Nephron progenitor cell (in vitro differentiated cells): ENCODE data around the gene DNAJC24.

Source experiments
- DNase-seq: peaks from one replicate; pipeline ENCODE4 v3.0.0; 2021
- H3K27ac Mint-ChIP-seq: 2 replicates; pipeline ENCODE4 v1.8.0; 2021; ENCODE audit warnings: mild to moderate bottlenecking, moderate library complexity, mixed read lengths
- H3K27me3 Mint-ChIP-seq: 2 replicates; pipeline ENCODE4 v1.8.0; 2021; ENCODE audit warnings: mild to moderate bottlenecking, low read depth, mixed read lengths; ENCODE audit not compliant: poor library complexity
- H3K36me3 Mint-ChIP-seq: 2 replicates; pipeline ENCODE4 v1.8.0; 2021; ENCODE audit warnings: low read depth, mixed read lengths
- H3K4me1 Mint-ChIP-seq: 2 replicates; pipeline ENCODE4 v1.8.0; 2021; ENCODE audit warnings: mixed read lengths
- H3K4me3 Mint-ChIP-seq: 2 replicates; pipeline ENCODE4 v1.8.0; 2021; ENCODE audit warnings: mild to moderate bottlenecking, moderate library complexity, mixed read lengths
- H3K9me3 Mint-ChIP-seq: 2 replicates; pipeline ENCODE4 v1.8.0; 2021; ENCODE audit warnings: mild to moderate bottlenecking, moderate library complexity, mixed read lengths
- CTCF ChIP-seq: fragments of 200-600 bp; sonication (generic); IDR thresholded peaks from 2 replicates; pipeline ENCODE4 v1.5.0; 2021; ENCODE audit warnings: antibody characterized with exemption

Gene DNAJC24

GRCh38 chr11:31417816-31418215 is 48.2 kb downstream of the DNAJC24 start:
- no peak overlapping the region for H3K4me3 Mint-ChIP-seq
- peaks cover 10% of the 10 kb centered on the region for H3K36me3 Mint-ChIP-seq
- H3K27ac Mint-ChIP-seq, result no peak overlapping the region
- no peak for TF ChIP-seq CTCF
- H3K4me1 Mint-ChIP-seq, result peaks cover 32% of the 10 kb centered on the region
- H3K9me3 Mint-ChIP-seq, result no peaks in the 10 kb centered on the region
- H3K27me3 Mint-ChIP-seq, result peaks cover 3% of the 10 kb centered on the region
- no peak for DNase-seq

- TF ChIP-seq CTCF, result no peak
- Mint-ChIP-seq H3K4me3 (no peak overlapping the region), H3K9me3 (no peaks in the 10 kb centered on the region), H3K27ac (no peak overlapping the region), H3K4me1 (peaks cover 32% of the 10 kb centered on the region), H3K27me3 (peaks cover 3% of the 10 kb centered on the region), H3K36me3 (peaks cover 10% of the 10 kb centered on the region)
- DNase-seq, result no peak
Observed at GRCh38 chr11:31419138-31419537, 49.5 kb downstream of the DNAJC24 start.

GRCh38 chr11:31419669-31420068 is 50.0 kb downstream of the DNAJC24 start:
- H3K4me1 Mint-ChIP-seq, result peaks cover 32% of the 10 kb centered on the region
- no peaks in the 10 kb centered on the region for H3K9me3 Mint-ChIP-seq
- no peaks in the 10 kb centered on the region for H3K27me3 Mint-ChIP-seq
- H3K27ac Mint-ChIP-seq, result peak overlapping the region; percentile 8
- H3K4me3 Mint-ChIP-seq, result no peak overlapping the region
- no peak for DNase-seq
- peaks cover 10% of the 10 kb centered on the region for H3K36me3 Mint-ChIP-seq
- no peak for TF ChIP-seq CTCF

- no peak for DNase-seq
- Mint-ChIP-seq H3K4me1 (peaks cover 32% of the 10 kb centered on the region), H3K9me3 (no peaks in the 10 kb centered on the region), H3K36me3 (peaks cover 5% of the 10 kb centered on the region), H3K27me3 (no peaks in the 10 kb centered on the region), H3K27ac (no peak overlapping the region), H3K4me3 (no peak overlapping the region)
- TF ChIP-seq CTCF, result no peak
Observed at GRCh38 chr11:31421820-31422219, 52.2 kb downstream of the DNAJC24 start.

- no peak for TF ChIP-seq CTCF
- Mint-ChIP-seq H3K27me3 (no peaks in the 10 kb centered on the region), H3K27ac (no peak overlapping the region), H3K4me1 (peaks cover 32% of the 10 kb centered on the region), H3K9me3 (no peaks in the 10 kb centered on the region), H3K36me3 (peaks cover 10% of the 10 kb centered on the region), H3K4me3 (no peak overlapping the region)
- DNase-seq, result no peak
Observed at GRCh38 chr11:31422703-31423102, 53.0 kb downstream of the DNAJC24 start.

GRCh38 chr11:31424652-31425051 is 55.0 kb downstream of the DNAJC24 start:
- H3K4me1 Mint-ChIP-seq, result peaks cover 26% of the 10 kb centered on the region

More at GRCh38 chr11:31424652-31425051, 55.0 kb downstream of the DNAJC24 start:
- Mint-ChIP-seq H3K27ac (no peak overlapping the region), H3K9me3 (no peaks in the 10 kb centered on the region), H3K36me3 (peaks cover 18% of the 10 kb centered on the region), H3K4me3 (no peak overlapping the region), H3K27me3 (no peaks in the 10 kb centered on the region)
- TF ChIP-seq CTCF, result no peak
- no peak for DNase-seq
